Loucy (cell line): Measurements from ENCODE around the gene HES2.
"Not testable (repeated sequence)": the region's sequence is repeated elsewhere in the genome, so short reads cannot be mapped to it uniquely, and the experiment has no call there.

Experiments used
- EZH2phosphoT487 ChIP-seq: fragments of 200-600 bp; IDR thresholded peaks from 2 replicates; pipeline ENCODE4 v1.6.1; 2018; ENCODE audit warnings: antibody characterized with exemption, mild to moderate bottlenecking, moderate library complexity, borderline replicate concordance
- TF ChIP-seq, protein P1 (sequence below): fragments of 200-600 bp; sonication (generic); conservative IDR thresholded peaks from 2 replicates; pipeline ENCODE4 v1.5.1; 2014; ENCODE audit warnings: mild to moderate bottlenecking, antibody characterized with exemption, low read length

- TF ChIP-seq EZH2phosphoT487: not testable (repeated sequence)
- TF ChIP-seq, protein P1, sequence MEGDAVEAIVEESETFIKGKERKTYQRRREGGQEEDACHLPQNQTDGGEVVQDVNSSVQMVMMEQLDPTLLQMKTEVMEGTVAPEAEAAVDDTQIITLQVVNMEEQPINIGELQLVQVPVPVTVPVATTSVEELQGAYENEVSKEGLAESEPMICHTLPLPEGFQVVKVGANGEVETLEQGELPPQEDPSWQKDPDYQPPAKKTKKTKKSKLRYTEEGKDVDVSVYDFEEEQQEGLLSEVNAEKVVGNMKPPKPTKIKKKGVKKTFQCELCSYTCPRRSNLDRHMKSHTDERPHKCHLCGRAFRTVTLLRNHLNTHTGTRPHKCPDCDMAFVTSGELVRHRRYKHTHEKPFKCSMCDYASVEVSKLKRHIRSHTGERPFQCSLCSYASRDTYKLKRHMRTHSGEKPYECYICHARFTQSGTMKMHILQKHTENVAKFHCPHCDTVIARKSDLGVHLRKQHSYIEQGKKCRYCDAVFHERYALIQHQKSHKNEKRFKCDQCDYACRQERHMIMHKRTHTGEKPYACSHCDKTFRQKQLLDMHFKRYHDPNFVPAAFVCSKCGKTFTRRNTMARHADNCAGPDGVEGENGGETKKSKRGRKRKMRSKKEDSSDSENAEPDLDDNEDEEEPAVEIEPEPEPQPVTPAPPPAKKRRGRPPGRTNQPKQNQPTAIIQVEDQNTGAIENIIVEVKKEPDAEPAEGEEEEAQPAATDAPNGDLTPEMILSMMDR: not testable (repeated sequence)
Measured at GRCh38 chr1:6431645-6432579, 12.2 kb upstream of the HES2 start.
